NCI-H2107 (cell line): ENCODE results near the gene CCR5AS.

ENCODE experiments used
- DNase-seq: peaks from one replicate; lab custom pipeline; 2025; lab: John Stamatoyannopoulos, UW

Gene CCR5AS

GRCh38 chr3:46380471-46381221 lies 26.2 kb downstream of the CCR5AS start:
- no peak for DNase-seq

GRCh38 chr3:46378426-46378942 lies 28.4 kb downstream of the CCR5AS start:
- no peak for DNase-seq

- DNase-seq, result no peak
Observed at GRCh38 chr3:46375814-46376213, 31.1 kb downstream of the CCR5AS start.

GRCh38 chr3:46375218-46375617 lies 31.6 kb downstream of the CCR5AS start:
- DNase-seq, result no peak

GRCh38 chr3:46374755-46375154 lies 32.1 kb downstream of the CCR5AS start:
- DNase-seq, result no peak

- no peak for DNase-seq
Observed at GRCh38 chr3:46372492-46373359, 34.1 kb downstream of the CCR5AS start.

- DNase-seq, result no peak
Observed at GRCh38 chr3:46371519-46372340, 35.1 kb downstream of the CCR5AS start.

GRCh38 chr3:46370839-46371518 lies 35.9 kb downstream of the CCR5AS start, which contains the start of gene CCR5:
TSS of gene CCR5 (plus strand) at chr3:46370946. CDS start at chr3:46372903, 1,957 bp downstream.
- no peak for DNase-seq

GRCh38 chr3:46369675-46370132 lies 37.2 kb downstream of the CCR5AS start:
- no peak for DNase-seq

GRCh38 chr3:46369151-46369550 lies 37.7 kb downstream of the CCR5AS start:
- no peak for DNase-seq

GRCh38 chr3:46368569-46368968 lies 38.3 kb downstream of the CCR5AS start:
- no peak for DNase-seq

- DNase-seq, result no peak
Observed at GRCh38 chr3:46367811-46368210, 39.1 kb downstream of the CCR5AS start.

- DNase-seq, result no peak
Observed at GRCh38 chr3:46365737-46366524, 40.9 kb downstream of the CCR5AS start.

- no peak for DNase-seq
Observed at GRCh38 chr3:46365041-46365440, 41.8 kb downstream of the CCR5AS start.

- DNase-seq, result no peak
Observed at GRCh38 chr3:46361408-46362283, 45.2 kb downstream of the CCR5AS start.

GRCh38 chr3:46360907-46361306 lies 46.0 kb downstream of the CCR5AS start:
- DNase-seq, result no peak

- DNase-seq, result peak; percentile 47
Observed at GRCh38 chr3:46359733-46360493, 47.0 kb downstream of the CCR5AS start.

- no peak for DNase-seq
Observed at GRCh38 chr3:46358466-46358865, 48.4 kb downstream of the CCR5AS start.

GRCh38 chr3:46356909-46357308 lies 50.0 kb downstream of the CCR5AS start:
- no peak for DNase-seq
